Muscle layer of colon (tissue), 2 donors: ENCODE measurements around the gene NELFCD.
"Not testable (repeated sequence)": the region's sequence is repeated elsewhere in the genome, so short reads cannot be mapped to it uniquely, and the experiment has no call there.

Experiments used
- H3K27ac ChIP-seq: one replicate; pipeline ENCODE4 v1.7.0; 2013; ENCODE audit warnings: low read depth, mild to moderate bottlenecking, low read length, moderate library complexity
- H3K27me3 ChIP-seq, 2 donors: one replicate each; pipeline ENCODE4 v1.7.0; 2013; ENCODE audit warnings: low read length in 2 of 2, mild to moderate bottlenecking in 2 of 2; ENCODE audit not compliant: insufficient read depth in 2 of 2, control insufficient read depth in 1 of 2
- H3K36me3 ChIP-seq: one replicate; pipeline ENCODE4 v1.7.0; 2013; ENCODE audit warnings: mild to moderate bottlenecking, low read length; ENCODE audit not compliant: insufficient read depth
- H3K4me1 ChIP-seq: one replicate; pipeline ENCODE4 v1.7.0; 2013; ENCODE audit warnings: mild to moderate bottlenecking, low read length; ENCODE audit not compliant: insufficient read depth
- H3K4me3 ChIP-seq, 2 donors: one replicate each; pipeline ENCODE4 v1.7.0; 2013; ENCODE audit warnings: low read length in 2 of 2, low read depth in 1 of 2, mild to moderate bottlenecking in 1 of 2, moderate library complexity in 1 of 2
- H3K9ac ChIP-seq: one replicate; pipeline ENCODE4 v1.7.0; 2013; ENCODE audit warnings: low read length
- H3K9me3 ChIP-seq: one replicate; pipeline ENCODE4 v1.7.0; 2013; ENCODE audit warnings: mild to moderate bottlenecking, low read length
- donor health status: abdominal sarcoma.
- donor health status: Adenocarcinoma of cecum.

The NELFCD gene

DNA sequence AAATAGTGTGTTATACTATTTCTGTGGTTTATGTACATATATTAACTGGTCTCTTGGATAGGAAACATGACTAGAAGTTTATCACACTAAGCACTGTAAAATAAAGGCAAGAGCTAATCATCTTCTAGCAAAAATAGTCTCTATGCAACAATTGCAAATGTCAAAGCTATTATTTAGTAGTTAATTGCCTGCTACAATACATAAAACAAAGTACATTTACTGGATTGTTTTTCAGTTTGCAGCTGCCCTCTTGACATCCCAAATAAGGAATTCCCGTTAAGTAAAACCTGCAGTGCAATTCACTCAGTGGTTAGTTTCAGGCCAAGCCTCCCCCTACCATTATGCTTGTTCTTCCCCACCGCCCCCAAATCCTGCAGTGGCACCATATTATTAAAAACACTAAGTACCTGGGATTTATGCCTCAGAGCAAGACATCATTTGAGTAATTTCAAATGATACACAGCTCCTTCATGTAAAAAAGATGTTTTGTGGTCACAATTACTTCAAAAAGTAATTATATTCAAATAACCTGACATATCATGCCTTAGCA is 52.6 kb downstream of the NELFCD start:
- H3K4me1 ChIP-seq: peaks cover 27% of the 10 kb centered on the region
- no peak overlapping the region for H3K4me3 ChIP-seq
- H3K27me3 ChIP-seq: no peaks in the 10 kb centered on the region
- H3K27ac ChIP-seq: no peak overlapping the region
- H3K36me3 ChIP-seq: peaks cover 46% of the 10 kb centered on the region
- no peaks in the 10 kb centered on the region for H3K9me3 ChIP-seq
- no peak overlapping the region for H3K9ac ChIP-seq

DNA sequence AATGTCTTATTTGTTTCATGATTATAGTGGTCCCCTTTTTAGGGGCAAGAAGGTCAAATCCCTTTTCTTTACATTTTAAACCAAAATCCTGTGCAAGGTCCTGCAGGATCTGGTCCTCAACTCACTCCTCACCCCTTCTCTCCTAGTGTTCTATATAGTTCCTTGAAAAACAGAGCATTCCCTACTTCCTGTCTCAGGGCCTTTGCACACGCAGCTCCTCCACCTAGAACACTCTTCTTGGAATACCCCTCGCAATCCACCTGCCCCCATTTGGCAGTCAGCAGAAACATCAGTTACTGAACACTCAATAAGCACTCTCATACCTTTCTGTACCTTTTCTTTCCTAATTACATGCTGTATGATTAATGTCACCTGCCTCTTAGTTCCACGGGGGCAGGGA is 54.3 kb downstream of the NELFCD start:
- Histone ChIP-seq H3K9ac (no peak overlapping the region), H3K36me3 (peaks cover 31% of the 10 kb centered on the region), H3K27ac (no peak overlapping the region), H3K27me3 (no peaks in the 10 kb centered on the region), H3K4me1 (peaks cover 10% of the 10 kb centered on the region), H3K4me3 (no peak overlapping the region), H3K9me3 (no peaks in the 10 kb centered on the region)

DNA sequence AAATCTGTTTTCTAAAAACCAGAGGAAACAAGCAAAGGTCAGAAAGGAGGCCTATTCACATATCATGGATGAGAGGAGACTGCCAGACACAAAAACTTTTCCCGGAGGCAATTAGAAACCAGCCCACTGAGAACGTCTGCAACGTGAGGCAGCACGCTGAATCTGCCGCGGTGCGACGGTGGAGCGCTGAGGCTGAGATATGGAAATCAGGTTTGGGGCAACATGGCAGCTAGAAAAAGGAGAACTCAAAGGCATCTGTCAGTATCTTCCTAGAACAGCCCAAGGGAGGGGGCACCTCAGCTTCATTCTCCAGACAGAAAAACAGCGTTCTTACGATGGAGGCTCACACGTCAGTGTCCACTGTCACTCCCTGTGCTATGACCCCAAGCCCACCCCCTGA is 56.3 kb downstream of the NELFCD start:
- Histone ChIP-seq H3K4me3 (no peak overlapping the region), H3K9ac (no peak overlapping the region), H3K27ac (no peak overlapping the region), H3K36me3 (peaks cover 31% of the 10 kb centered on the region), H3K27me3 (no peaks in the 10 kb centered on the region), H3K4me1 (peaks cover 6% of the 10 kb centered on the region), H3K9me3 (no peaks in the 10 kb centered on the region)

DNA sequence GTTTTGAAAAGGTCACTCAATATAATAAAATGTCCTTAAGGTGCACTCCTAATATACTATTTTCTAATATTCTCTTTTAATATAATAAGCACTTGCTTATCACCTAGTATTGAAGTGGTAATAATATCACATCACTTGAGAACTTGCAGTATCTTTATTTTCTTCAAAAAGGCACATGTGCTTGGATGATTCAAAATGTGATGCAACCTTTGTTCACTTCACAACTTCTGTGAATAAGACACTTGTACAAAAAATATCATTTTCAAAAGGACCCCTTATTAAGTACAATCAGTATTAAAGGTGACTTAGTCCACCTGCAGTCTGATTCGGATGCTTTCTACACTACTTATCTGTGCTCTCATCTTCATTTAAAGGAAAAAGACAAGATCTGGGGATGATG is 58.2 kb downstream of the NELFCD start:
- Histone ChIP-seq H3K27ac (no peak overlapping the region), H3K9ac (no peak overlapping the region), H3K36me3 (peaks cover 31% of the 10 kb centered on the region), H3K27me3 (no peaks in the 10 kb centered on the region), H3K4me3 (no peak overlapping the region), H3K4me1 (peaks cover 11% of the 10 kb centered on the region), H3K9me3 (no peaks in the 10 kb centered on the region)

DNA sequence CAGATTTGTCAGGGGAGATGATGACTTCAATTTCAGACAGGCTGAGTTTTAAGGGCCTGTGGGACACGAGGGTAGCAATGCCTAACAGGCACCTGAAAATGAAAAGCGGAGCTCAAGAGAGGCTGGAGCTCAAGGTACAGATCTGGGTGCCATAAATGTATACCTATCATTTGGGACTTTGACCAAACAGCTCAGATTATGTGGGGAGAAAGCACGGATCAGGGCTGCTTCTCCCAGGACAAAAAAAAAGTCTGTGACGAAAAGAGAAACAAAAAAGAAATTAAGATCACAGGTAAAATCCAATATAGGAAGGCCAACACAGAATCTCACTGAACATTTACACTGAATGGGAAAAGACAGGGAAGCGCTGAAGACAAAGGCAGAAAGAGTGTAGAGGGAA is 59.6 kb downstream of the NELFCD start:
- Histone ChIP-seq H3K9ac (no peak overlapping the region), H3K4me1 (peaks cover 11% of the 10 kb centered on the region), H3K27me3 (no peaks in the 10 kb centered on the region), H3K9me3 (no peaks in the 10 kb centered on the region), H3K4me3 (no peak overlapping the region), H3K27ac (no peak overlapping the region), H3K36me3 (peaks cover 26% of the 10 kb centered on the region)

DNA sequence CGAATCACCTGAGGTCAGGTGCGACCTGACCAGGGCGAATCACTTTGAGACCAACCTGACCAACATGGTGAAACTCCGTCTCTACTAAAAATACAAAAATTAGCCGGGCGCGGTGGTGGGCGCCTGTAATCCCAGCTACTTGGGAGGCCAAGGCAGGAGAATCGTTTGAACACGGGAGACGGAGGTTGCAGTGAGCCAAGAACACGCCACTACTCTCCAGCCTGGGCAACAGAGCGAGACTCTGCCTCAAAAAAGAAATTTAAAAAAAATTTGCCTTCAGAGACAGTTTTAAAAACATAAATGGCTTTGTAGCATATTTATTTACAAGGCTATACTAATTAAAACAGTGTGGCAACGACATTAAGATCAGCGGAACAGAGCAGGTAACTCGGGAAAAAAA is 60.4 kb downstream of the NELFCD start:
- H3K4me1 ChIP-seq: peaks cover 11% of the 10 kb centered on the region
- H3K4me3 ChIP-seq: peak overlapping the region in 1 of 2 donors; percentile 88
- peak overlapping the region; percentile 83 for H3K27ac ChIP-seq
- not testable (repeated sequence) for H3K27me3 ChIP-seq, H3K9me3 ChIP-seq, H3K9ac ChIP-seq
- peaks cover 18% of the 10 kb centered on the region for H3K36me3 ChIP-seq

DNA sequence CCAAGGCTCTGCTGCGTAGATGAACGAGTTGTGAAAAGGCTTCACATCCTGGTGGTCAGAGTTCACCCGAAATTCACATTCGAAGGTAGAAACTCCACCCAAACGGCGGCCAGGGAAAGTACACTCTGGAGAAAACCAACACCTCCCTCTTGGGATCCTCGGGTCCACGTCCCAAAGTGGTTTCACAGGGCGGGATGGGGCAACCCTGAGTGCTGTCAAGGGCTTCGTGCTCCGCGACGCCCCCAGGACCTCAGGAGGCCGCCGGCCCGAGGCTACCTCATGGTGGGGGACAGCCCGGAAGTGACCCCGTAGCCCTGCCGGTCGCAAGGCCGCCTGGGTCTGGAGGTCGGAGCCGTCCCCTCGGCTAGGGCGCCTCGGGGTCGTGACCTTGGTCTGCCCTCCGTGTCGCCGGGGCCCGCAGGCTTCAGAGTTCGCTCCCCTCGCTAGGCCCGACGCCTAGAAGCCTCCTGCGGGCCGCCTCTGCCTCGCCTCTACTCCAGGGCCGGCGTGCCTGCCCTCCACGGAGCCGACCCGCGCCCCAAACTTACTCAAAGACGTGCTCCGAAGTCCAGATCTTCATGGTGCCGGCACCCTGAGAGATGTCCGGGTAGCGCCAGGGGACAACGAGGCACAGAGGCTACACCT is 61.2 kb downstream of the NELFCD start, which contains the start of gene PRELID3B:
PRELID3B (minus strand) TSS at position 636 of the 645 bp plus-strand sequence; CDS start at position 580, 56 bp downstream.
- Histone ChIP-seq H3K9me3 (no peaks in the 10 kb centered on the region), H3K4me3 (peak within 1 kb of the TSS; percentile 69 to 88), H3K36me3 (peaks cover 11% of the 10 kb centered on the region), H3K27ac (peak within 1 kb of the TSS; percentile 83), H3K9ac (peak within 1 kb of the TSS; percentile 57), H3K27me3 (no peaks in the 10 kb centered on the region), H3K4me1 (peaks cover 11% of the 10 kb centered on the region)

DNA sequence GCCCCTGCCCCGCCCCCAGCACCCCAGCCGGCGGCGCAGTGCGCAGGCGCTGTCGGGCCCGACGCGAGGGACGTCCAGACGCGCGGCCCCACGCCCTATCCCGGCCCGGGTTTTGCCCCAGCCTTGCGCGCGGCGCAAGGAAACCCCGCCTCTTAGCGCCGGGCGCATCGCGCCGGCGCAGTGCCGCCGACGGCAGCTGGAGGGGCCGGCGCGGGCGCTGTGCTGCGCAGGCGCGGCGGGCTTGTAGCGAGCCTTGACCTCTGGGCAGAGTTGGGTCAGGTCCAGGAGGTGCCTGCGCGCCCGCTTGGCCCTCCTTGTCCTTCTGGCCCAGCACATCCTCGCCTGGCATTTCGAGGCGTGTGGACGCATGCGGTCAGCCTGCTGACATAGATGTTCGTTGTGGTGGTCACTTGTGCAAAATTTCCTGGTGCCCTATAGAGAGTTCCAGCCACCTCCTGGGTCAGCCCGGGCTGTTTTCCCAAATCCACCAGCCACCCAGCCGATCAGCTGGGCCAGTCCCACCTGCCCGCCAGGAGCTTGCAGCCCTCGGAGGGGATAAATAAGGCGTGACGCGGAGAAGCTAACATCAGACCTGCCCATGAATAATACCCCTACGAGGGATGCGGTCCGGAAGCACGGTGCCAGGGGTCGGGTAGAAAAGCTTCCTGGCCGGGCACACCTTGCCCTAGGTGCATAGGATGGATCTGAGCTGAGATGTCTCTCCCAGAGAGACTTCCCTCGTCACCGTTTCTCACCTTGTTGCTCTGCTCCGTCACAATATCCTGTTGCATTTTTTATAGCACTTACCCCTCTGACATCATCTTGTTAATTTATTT is 62.0 kb downstream of the NELFCD start:
- no peaks in the 10 kb centered on the region for H3K27me3 ChIP-seq
- H3K9me3 ChIP-seq: no peaks in the 10 kb centered on the region
- H3K27ac ChIP-seq: peak overlapping the region; percentile 83
- peaks cover 11% of the 10 kb centered on the region for H3K4me1 ChIP-seq
- H3K36me3 ChIP-seq: peaks cover 4% of the 10 kb centered on the region
- peak overlapping the region; percentile 69 to 88 for H3K4me3 ChIP-seq
- H3K9ac ChIP-seq: no peak overlapping the region

DNA sequence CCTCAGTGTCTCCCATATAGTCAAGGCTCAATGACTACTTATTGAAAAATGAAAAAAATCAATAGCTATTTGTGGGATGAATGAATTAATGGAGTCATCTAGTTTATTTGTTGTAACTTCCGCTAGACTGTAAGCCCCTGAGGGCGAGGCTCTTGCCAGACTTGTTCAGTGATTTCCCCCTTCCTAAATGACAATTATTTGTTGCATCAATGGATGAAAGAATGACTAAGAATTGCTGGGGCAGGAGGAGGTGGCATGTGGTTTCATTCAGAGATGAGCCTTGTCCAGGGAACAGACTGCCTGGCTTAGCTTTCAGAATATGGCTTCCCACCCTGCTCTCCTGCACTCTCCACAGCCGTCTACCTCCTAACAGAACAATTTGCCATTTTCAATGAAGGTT is 62.6 kb downstream of the NELFCD start:
- H3K27me3 ChIP-seq: no peaks in the 10 kb centered on the region
- H3K9ac ChIP-seq: no peak overlapping the region
- peak overlapping the region; percentile 22 for H3K27ac ChIP-seq
- H3K36me3 ChIP-seq: no peaks in the 10 kb centered on the region
- no peaks in the 10 kb centered on the region for H3K9me3 ChIP-seq
- H3K4me3 ChIP-seq: no peak overlapping the region
- H3K4me1 ChIP-seq: peaks cover 11% of the 10 kb centered on the region

DNA sequence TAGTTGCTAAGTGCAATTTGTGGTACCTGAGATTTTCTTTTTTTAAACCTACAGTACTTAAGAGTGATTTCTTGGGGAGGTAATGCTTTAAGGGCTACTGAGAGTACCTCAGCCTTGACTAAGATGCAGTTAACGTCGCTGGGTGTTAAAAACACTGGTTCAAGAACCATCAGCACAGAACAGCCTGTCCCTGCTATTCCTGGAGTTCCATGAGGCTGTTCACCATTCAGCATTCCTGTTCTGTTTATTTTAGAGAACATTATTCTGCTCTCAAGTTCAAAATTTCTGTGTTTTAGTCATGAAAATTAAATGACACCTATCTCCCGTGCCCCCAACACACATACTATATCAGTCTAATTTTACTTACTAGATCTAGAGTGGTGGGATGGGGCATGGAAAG is 63.2 kb downstream of the NELFCD start:
- no peak overlapping the region for H3K9ac ChIP-seq
- no peaks in the 10 kb centered on the region for H3K36me3 ChIP-seq
- no peaks in the 10 kb centered on the region for H3K9me3 ChIP-seq
- H3K27me3 ChIP-seq: no peaks in the 10 kb centered on the region
- no peak overlapping the region for H3K4me3 ChIP-seq
- peaks cover 11% of the 10 kb centered on the region for H3K4me1 ChIP-seq
- no peak overlapping the region for H3K27ac ChIP-seq
